Fibroblast of the aortic adventitia (primary cell): Measurements from ENCODE around the gene GABRA1. TPM values are rescaled to one million over a fixed set of nuclear protein-coding genes. Genes with fewer than 3 reads are reported as not detected.

Experiments
- DNase-seq: peaks from one replicate; pipeline ENCODE4 v3.0.0-alpha.2; 2010; ENCODE audit warnings: low read depth
- H3K4me3 ChIP-seq: 2 replicates; pipeline ENCODE4 v1.5.1; 2011; ENCODE audit warnings: low read depth, mild to moderate bottlenecking, control low read depth, low read length, moderate library complexity
- CTCF ChIP-seq: IDR thresholded peaks from 2 replicates; pipeline ENCODE4 v1.5.1; 2011; ENCODE audit warnings: mild to moderate bottlenecking, low read length, control low read depth, inconsistent platforms; ENCODE audit not compliant: insufficient read depth
- total RNA-seq: library from RNA; depleted of rRNA; stranded (reverse); fragments of >200 nt; gene quantifications from 2 replicates; pipeline ENCODE4 v1.2.3, GENCODE V29; 2012; ENCODE audit warnings: low replicate concordance

Gene GABRA1
- total RNA-seq, 1 donor = not detected

- no peak for DNase-seq
- TF ChIP-seq CTCF = no peak
- H3K4me3 ChIP-seq = no peak overlapping the region
These were observed 99.0 kb downstream of the GABRA1 start for GRCh38 chr5:161946911-161947310.

Other genes with a start within 250 kb of the GABRA1 start
- not detected in 2 replicates for gene GABRA6, start 162.4 kb upstream of the GABRA1 start, total RNA-seq
- gene GABRG2, start 219.7 kb downstream of the GABRA1 start, total RNA-seq = not detected in 2 replicates